Fibroblast of lung (primary cell): Measurements from ENCODE around the gene ENO1. TPM values are rescaled to one million over a fixed set of nuclear protein-coding genes. Genes with fewer than 3 reads are reported as not detected.
A peak's percentile ranks its signal among the peaks of the same experiment; 100 is the strongest.

ENCODE experiments used
- DNase-seq, 2 donors: peaks; one replicate each; pipeline versions ENCODE4 v3.0.0 to v3.0.0-alpha.2; 2010; ENCODE audit warnings: low read depth in 2 of 2
- H2AFZ ChIP-seq: 2 replicates; pipeline ENCODE4 v1.5.1; 2012; ENCODE audit warnings: low read length, control low read depth, inconsistent platforms
- H3K27ac ChIP-seq: 2 replicates; pipeline ENCODE4 v1.5.1; 2011; ENCODE audit warnings: low read length, control low read depth; ENCODE audit not compliant: insufficient read depth
- H3K27me3 ChIP-seq: 2 replicates; pipeline ENCODE4 v1.5.1; 2011; ENCODE audit warnings: mild to moderate bottlenecking, low read length; ENCODE audit not compliant: control insufficient read depth, insufficient read depth
- H3K36me3 ChIP-seq: 2 replicates; pipeline ENCODE4 v1.5.1; 2011; ENCODE audit warnings: low read length; ENCODE audit not compliant: control insufficient read depth, insufficient read depth
- H3K4me1 ChIP-seq: 2 replicates; pipeline ENCODE4 v1.5.1; 2011; ENCODE audit warnings: low read length; ENCODE audit not compliant: control insufficient read depth, insufficient read depth; ENCODE audit errors: extremely low read depth
- H3K4me2 ChIP-seq: 2 replicates; pipeline ENCODE4 v1.5.1; 2011; ENCODE audit warnings: low read length, control low read depth; ENCODE audit not compliant: insufficient read depth; ENCODE audit errors: extremely low read depth
- H3K4me3 ChIP-seq, 4 experiments: fragments of 200-600 bp in 1 of 4; sonication (generic) in 1 of 4; replicated peaks in 1 of 4; 2 replicates each; pipeline ENCODE4 v1.5.1; 2011 to 2016; ENCODE audit warnings: low read length in 4 of 4, low read depth in 3 of 4, mild to moderate bottlenecking in 3 of 4, control low read depth in 2 of 4, inconsistent platforms in 1 of 4, mixed read lengths in 1 of 4; ENCODE audit not compliant: insufficient read depth in 1 of 4; ENCODE audit errors: control extremely low read depth in 1 of 4
- H3K79me2 ChIP-seq: 2 replicates; pipeline ENCODE4 v1.5.1; 2012; ENCODE audit warnings: mild to moderate bottlenecking, low read length, inconsistent platforms; ENCODE audit not compliant: control insufficient read depth, insufficient read depth
- H3K9ac ChIP-seq: 2 replicates; pipeline ENCODE4 v1.5.1; 2011; ENCODE audit warnings: mild to moderate bottlenecking, low read length, control low read depth; ENCODE audit not compliant: insufficient read depth
- H3K9me3 ChIP-seq: 2 replicates; pipeline ENCODE4 v1.5.1; 2012; ENCODE audit warnings: low read depth, low read length; ENCODE audit not compliant: control insufficient read depth, insufficient read depth
- H4K20me1 ChIP-seq: 2 replicates; pipeline ENCODE4 v1.5.1; 2011; ENCODE audit warnings: low read length; ENCODE audit not compliant: control insufficient read depth, insufficient read depth; ENCODE audit errors: extremely low read depth
- EZH2 ChIP-seq: IDR thresholded peaks from 2 replicates; pipeline ENCODE4 v1.5.1; 2012; ENCODE audit warnings: low read length, control low read depth, mild to moderate bottlenecking; ENCODE audit errors: missing control alignments
- polyA plus RNA-seq, 2 donors: library from polyadenylated mRNA; depleted of rRNA in 1 of 2; stranded (reverse) in 1 of 2; unstranded in 1 of 2; fragments of >200 nt; gene quantifications; 2 replicates each; pipeline ENCODE4 v1.2.1, GENCODE V29; 2011 to 2012; ENCODE audit warnings: missing spikeins in 1 of 2
- total RNA-seq: library from RNA; depleted of rRNA; stranded (reverse); fragments of >200 nt; gene quantifications from 2 replicates; pipeline ENCODE4 v1.2.1, GENCODE V29; 2014
- TF ChIP-seq, protein P1 (sequence below), 2 donors: IDR thresholded peaks in 1 of 2; conservative IDR thresholded peaks in 1 of 2; 1 replicate in 1 of 2; 2 replicates in 1 of 2; pipeline ENCODE4 v1.5.1; 2011 to 2012; ENCODE audit warnings: low read length in 2 of 2, control low read depth in 1 of 2, inconsistent platforms in 1 of 2, low read depth in 1 of 2, mild to moderate bottlenecking in 1 of 2

ENO1 gene
- total and polyA plus RNA-seq, 2 donors (not counting 1 experiment from before 2014, with no cell fraction given) = 963 to 1,177 TPM

DNA sequence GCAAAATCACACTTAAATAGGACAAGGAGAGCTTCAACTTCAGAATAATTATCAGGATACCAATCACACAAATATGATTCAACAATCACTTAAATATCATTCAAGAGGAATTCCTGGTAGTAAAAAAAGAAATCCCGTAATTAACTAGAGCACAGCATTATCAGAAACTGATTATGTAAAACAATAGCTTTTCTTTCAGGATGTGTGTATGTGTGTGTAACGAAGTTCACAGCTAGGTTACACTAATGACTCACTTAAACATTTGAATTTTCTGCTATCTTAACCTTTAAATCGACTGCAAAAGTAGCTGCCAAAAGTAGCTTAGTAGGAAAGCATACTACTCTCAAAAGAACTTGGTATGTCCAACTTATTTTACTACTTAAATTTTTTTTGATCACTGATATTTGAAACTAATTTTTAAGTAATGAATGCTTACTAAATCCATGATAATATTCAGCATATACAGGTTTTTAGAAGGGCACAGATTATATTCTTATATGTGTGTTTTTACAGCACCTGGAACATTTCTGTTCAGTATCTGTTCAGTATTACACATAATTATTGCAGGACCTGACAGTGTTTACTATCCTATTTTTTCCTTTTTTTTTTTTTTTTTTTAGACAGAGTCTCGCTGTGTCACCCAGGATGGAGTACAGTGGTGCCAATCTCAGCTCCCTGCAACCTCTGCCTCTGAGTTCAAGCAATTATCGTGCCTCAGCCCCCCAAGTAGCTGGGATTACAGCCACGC is 65.3 kb downstream of the ENO1 start:
- no peak overlapping the region for H2AFZ ChIP-seq
- H3K4me1 ChIP-seq = no peaks in the 10 kb centered on the region
- H3K9ac ChIP-seq = no peak overlapping the region
- H3K4me3 ChIP-seq = no peak overlapping the region
- TF ChIP-seq EZH2 = no peak
- TF ChIP-seq, protein P1, sequence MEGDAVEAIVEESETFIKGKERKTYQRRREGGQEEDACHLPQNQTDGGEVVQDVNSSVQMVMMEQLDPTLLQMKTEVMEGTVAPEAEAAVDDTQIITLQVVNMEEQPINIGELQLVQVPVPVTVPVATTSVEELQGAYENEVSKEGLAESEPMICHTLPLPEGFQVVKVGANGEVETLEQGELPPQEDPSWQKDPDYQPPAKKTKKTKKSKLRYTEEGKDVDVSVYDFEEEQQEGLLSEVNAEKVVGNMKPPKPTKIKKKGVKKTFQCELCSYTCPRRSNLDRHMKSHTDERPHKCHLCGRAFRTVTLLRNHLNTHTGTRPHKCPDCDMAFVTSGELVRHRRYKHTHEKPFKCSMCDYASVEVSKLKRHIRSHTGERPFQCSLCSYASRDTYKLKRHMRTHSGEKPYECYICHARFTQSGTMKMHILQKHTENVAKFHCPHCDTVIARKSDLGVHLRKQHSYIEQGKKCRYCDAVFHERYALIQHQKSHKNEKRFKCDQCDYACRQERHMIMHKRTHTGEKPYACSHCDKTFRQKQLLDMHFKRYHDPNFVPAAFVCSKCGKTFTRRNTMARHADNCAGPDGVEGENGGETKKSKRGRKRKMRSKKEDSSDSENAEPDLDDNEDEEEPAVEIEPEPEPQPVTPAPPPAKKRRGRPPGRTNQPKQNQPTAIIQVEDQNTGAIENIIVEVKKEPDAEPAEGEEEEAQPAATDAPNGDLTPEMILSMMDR (conservative IDR thresholded peaks at IDR 0.05 in 1 of 2, IDR thresholded peaks at IDR 0.05 in 1 of 2; ENCODE audit: low read depth in 1 of 2, low read length in 2 of 2) = no peak
- peaks cover 3% of the 10 kb centered on the region for H3K79me2 ChIP-seq
- peak in 1 of 2 donors; percentile 76 for DNase-seq
- no peaks in the 10 kb centered on the region for H3K9me3 ChIP-seq
- peak overlapping the region; percentile 17 for H3K4me2 ChIP-seq
- no peaks in the 10 kb centered on the region for H4K20me1 ChIP-seq
- H3K36me3 ChIP-seq = no peaks in the 10 kb centered on the region
- no peak overlapping the region for H3K27ac ChIP-seq
- no peaks in the 10 kb centered on the region for H3K27me3 ChIP-seq

DNA sequence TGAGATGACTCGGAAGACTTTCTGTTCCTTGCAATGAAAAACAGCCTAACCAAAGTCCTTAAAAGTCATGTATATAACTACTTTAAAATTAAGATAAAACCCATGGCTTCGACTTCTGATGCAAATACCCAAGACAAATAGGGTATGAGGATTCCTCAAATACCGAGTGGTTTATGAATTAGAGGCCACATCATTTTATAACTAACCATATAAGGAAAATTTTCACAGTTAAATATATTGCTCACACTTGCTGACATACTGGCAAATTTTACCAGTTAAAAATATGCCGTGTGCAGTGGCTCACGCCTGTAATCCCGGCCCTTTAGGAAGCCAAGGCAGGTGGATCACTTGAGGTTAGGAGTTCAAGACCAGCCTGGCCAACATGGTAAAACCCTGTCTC is 66.4 kb downstream of the ENO1 start:
- H3K36me3 ChIP-seq = no peaks in the 10 kb centered on the region
- DNase-seq = peak in 1 of 2 donors; percentile 31
- H2AFZ ChIP-seq = no peak overlapping the region
- no peaks in the 10 kb centered on the region for H3K9me3 ChIP-seq
- no peaks in the 10 kb centered on the region for H3K4me1 ChIP-seq
- peaks cover 3% of the 10 kb centered on the region for H3K79me2 ChIP-seq
- H3K9ac ChIP-seq = no peak overlapping the region
- H4K20me1 ChIP-seq = no peaks in the 10 kb centered on the region
- H3K27me3 ChIP-seq = no peaks in the 10 kb centered on the region
- H3K4me3 ChIP-seq = no peak overlapping the region
- H3K4me2 ChIP-seq = no peak overlapping the region
- TF ChIP-seq, protein P1 (conservative IDR thresholded peaks at IDR 0.05 in 1 of 2, IDR thresholded peaks at IDR 0.05 in 1 of 2; ENCODE audit: low read depth in 1 of 2, low read length in 2 of 2) = no peak
- TF ChIP-seq EZH2 = no peak
- H3K27ac ChIP-seq = no peak overlapping the region

Other genes with a start within 250 kb of the ENO1 start
- gene RERE, start 61.0 kb downstream of the ENO1 start, total RNA-seq = 45.7 and 51.0 TPM in 2 replicates
- 3.7 and 5.8 TPM in 2 replicates for gene RERE, start 61.0 kb downstream of the ENO1 start, polyA plus RNA-seq
- gene CA6, start 67.2 kb upstream of the ENO1 start, total RNA-seq = not detected in 2 replicates
- not detected in 2 replicates for gene CA6, start 67.2 kb upstream of the ENO1 start, polyA plus RNA-seq
- not detected in 2 replicates for gene SLC2A7, start 147.7 kb upstream of the ENO1 start, total RNA-seq
- not detected in 2 replicates for gene SLC2A7, start 147.7 kb upstream of the ENO1 start, polyA plus RNA-seq
- 0.77 and 0.83 TPM in 2 replicates for gene SLC2A5, start 190.9 kb upstream of the ENO1 start, total RNA-seq
- gene SLC2A5, start 190.9 kb upstream of the ENO1 start, polyA plus RNA-seq = 0.33 and 5.8 TPM in 2 replicates